GM12878 (cell line): ENCODE data around the gene PCDHGA10. TPM values are rescaled to one million over a fixed set of nuclear protein-coding genes. Genes with fewer than 3 reads are reported as not detected.

ENCODE experiments used
- ATAC-seq: fragments of 200-7000 bp; cut with Tn5 transposase; 3 replicates; pipeline ENCODE4 v1.9.1; 2020; ENCODE audit warnings: mild to moderate bottlenecking, moderate library complexity
- BruUV-seq: library from RNA; stranded (reverse); fragments of 400-500 nt; replicated peaks from 2 replicates; lab custom pipeline; 2021; lab: Mats Ljungman, UMichigan
- CTCF ChIA-PET: fragments of 300-600 bp; sonication (Branson Sonifier 250); formaldehyde crosslinking; extraction: SDS; loops from one replicate; lab custom pipeline; 2021; ENCODE audit warnings: inconsistent platforms; lab: Yijun Ruan, JAX
- POLR2A ChIA-PET: fragments of 350-600 bp; formaldehyde crosslinking; extraction: SDS; loops from one replicate; lab custom pipeline; 2021; ENCODE audit warnings: inconsistent platforms; lab: Charles Lee
- RAD21 ChIA-PET: fragments of 300-600 bp; sonication (Branson Sonifier 250); formaldehyde crosslinking; loops from one replicate; lab custom pipeline; 2023; ENCODE audit warnings: antibody characterized with exemption; ENCODE audit not compliant: unreplicated experiment; lab: Charles Lee
- SMC1A ChIA-PET: fragments of 300-600 bp; sonication (Branson Sonifier 250); formaldehyde crosslinking; loops from one replicate; lab custom pipeline; 2023; ENCODE audit not compliant: unreplicated experiment, uncharacterized antibody; lab: Charles Lee
- DNase-seq: peaks from one replicate; pipeline ENCODE4 v3.0.0-alpha.2; 2011; ENCODE audit warnings: low read depth, low spot score
- FAIRE-seq: peaks from 3 replicates; lab custom pipeline; 2011; peaks lifted over from hg19 to GRCh38; lab: Jason Lieb, UNC
- H2AFZ ChIP-seq: 2 replicates; pipeline ENCODE4 v1.6.0; 2011; ENCODE audit warnings: low read depth, low read length, control low read depth; ENCODE audit not compliant: control insufficient read depth
- H3K27ac ChIP-seq: 2 replicates; pipeline ENCODE4 v1.5.1; 2011; ENCODE audit warnings: control low read depth; ENCODE audit not compliant: control insufficient read depth, insufficient read depth
- H3K27me3 ChIP-seq, 2 experiments: replicated peaks in 1 of 2; 2 replicates each; pipeline versions ENCODE4 v1.6.0 to v1.6.1; 2011; ENCODE audit warnings: low read length in 1 of 2; ENCODE audit not compliant: control insufficient read depth in 2 of 2, insufficient read depth in 2 of 2
- H3K36me3 ChIP-seq, 2 experiments: 2 replicates each; pipeline ENCODE4 v1.5.1; 2011; ENCODE audit warnings: low read length in 1 of 2; ENCODE audit not compliant: control insufficient read depth in 2 of 2, insufficient read depth in 2 of 2
- H3K4me1 ChIP-seq: 2 replicates; pipeline ENCODE4 v1.6.1; 2011; ENCODE audit warnings: mild to moderate bottlenecking, low read length, moderate library complexity, mixed read lengths; ENCODE audit not compliant: control insufficient read depth, insufficient read depth
- H3K4me2 ChIP-seq: 2 replicates; pipeline ENCODE4 v1.6.0; 2011; ENCODE audit warnings: control low read depth; ENCODE audit not compliant: control insufficient read depth, insufficient read depth
- H3K4me3 ChIP-seq: fragments of 200-600 bp; sonication (generic); 2 replicates; pipeline ENCODE4 v1.5.1; 2016
- H3K79me2 ChIP-seq: 2 replicates; pipeline ENCODE4 v1.6.0; 2011; ENCODE audit warnings: low read length; ENCODE audit not compliant: control insufficient read depth, insufficient read depth
- H3K9ac ChIP-seq: 2 replicates; pipeline ENCODE4 v1.8.0; 2011; ENCODE audit warnings: low read length, control low read depth, mixed read lengths; ENCODE audit not compliant: control insufficient read depth, insufficient read depth
- H3K9me3 ChIP-seq: replicated peaks from 3 replicates; pipeline ENCODE4 v1.5.1; 2011; ENCODE audit warnings: mild to moderate bottlenecking, low read length; ENCODE audit not compliant: control insufficient read depth, insufficient read depth
- H4K20me1 ChIP-seq: 2 replicates; pipeline ENCODE4 v1.6.0; 2011; ENCODE audit not compliant: control insufficient read depth, insufficient read depth
- CHD2 ChIP-seq: IDR thresholded peaks from 2 replicates; pipeline ENCODE4 v1.6.1; 2011; ENCODE audit warnings: low read depth, low read length, improper control_type of control experiment, borderline replicate concordance
- CTCF ChIP-seq, 3 experiments: IDR thresholded peaks in 2 of 3; conservative IDR thresholded peaks in 1 of 3; 2 replicates each; pipeline ENCODE4 v1.5.1; 2011; ENCODE audit warnings: low read depth in 3 of 3, low read length in 3 of 3, mild to moderate bottlenecking in 3 of 3, control low read depth in 2 of 3, moderate library complexity in 2 of 3, inconsistent platforms in 1 of 3, mixed read lengths in 1 of 3; ENCODE audit not compliant: control insufficient read depth in 2 of 3, insufficient read depth in 1 of 3; ENCODE audit errors: extremely low read depth in 1 of 3
- HCFC1 ChIP-seq: fragments of 150-350 bp; IDR thresholded peaks from 2 replicates; pipeline ENCODE4 v1.6.1; 2014; ENCODE audit warnings: low read length
- RAD21 ChIP-seq: IDR thresholded peaks from 2 replicates; pipeline ENCODE4 v1.6.1; 2011; ENCODE audit warnings: mild to moderate bottlenecking, low read depth, low read length, moderate library complexity; ENCODE audit not compliant: insufficient read depth
- SIN3A ChIP-seq: IDR thresholded peaks from 2 replicates; pipeline ENCODE4 v1.6.1; 2012; ENCODE audit warnings: low read depth, low read length, improper control_type of control experiment
- SIX5 ChIP-seq: IDR thresholded peaks from 2 replicates; pipeline ENCODE4 v1.6.1; 2011; ENCODE audit warnings: mild to moderate bottlenecking, low read depth, low read length, moderate library complexity; ENCODE audit not compliant: severe bottlenecking
- TCF3 ChIP-seq: IDR thresholded peaks from 2 replicates; pipeline ENCODE4 v1.6.1; 2012; ENCODE audit warnings: low read depth, mild to moderate bottlenecking, low read length, borderline replicate concordance; ENCODE audit not compliant: insufficient read depth
- YBX1 ChIP-seq: fragments of 450-650 bp; IDR thresholded peaks from 2 replicates; pipeline ENCODE4 v1.6.1; 2016; ENCODE audit warnings: antibody characterized with exemption
- WGBS: methylation state at CpG from one replicate; pipeline ENCODE4 v1.1.6; 2016; ENCODE audit warnings: low lambda C conversion rate; ENCODE audit not compliant: insufficient replicate concordance, insufficient coverage; ENCODE audit errors: missing lambda C conversion rate; 5-methylcytosine and 5-hydroxymethylcytosine counted together
- in situ Hi-C: fragments of 300-500 bp; cut with MboI; formaldehyde crosslinking; loops from 9 replicates; pipeline ENCODE4 v1.14.3; 2018; ENCODE audit warnings: mixed read lengths
- intact Hi-C: fragments of 100-400 bp; cut with micrococcal nuclease; formaldehyde crosslinking; loops from one replicate; pipeline ENCODE4 v1.14.2; 2022; ENCODE audit not compliant: unreplicated experiment
- polyA plus RNA-seq, 11 experiments: library from polyadenylated mRNA; depleted of rRNA in 4 of 11; unstranded in 6 of 11; stranded (reverse) in 5 of 11; fragments of >200 nt; fragmentation: Nextera tagmentation in 4 of 11; fragmentation: Illumina TruSeq in 1 of 11; extraction: Ambion mirVana in 4 of 11; extraction: Trizol in 1 of 11; gene quantifications; 1 replicate in 1 of 11; 2 replicates in 10 of 11; pipeline versions ENCODE4 v1.2.1 to v1.2.3, GENCODE V29; 2011 to 2016; ENCODE audit warnings: inconsistent platforms in 2 of 11, missing spikeins in 2 of 11, low read depth in 1 of 11
- total RNA-seq, 4 experiments: library from RNA; depleted of rRNA in 3 of 4; stranded (reverse); fragments of >200 nt in 3 of 4; fragmentation: Illumina TruSeq in 1 of 4; extraction: Trizol in 1 of 4; gene quantifications; 2 replicates each; pipeline versions ENCODE4 v1.2.1 to v1.2.3, GENCODE V29; 2013 to 2021
- TF ChIP-seq, protein P1 (sequence below): fragments of 450-650 bp; IDR thresholded peaks from 2 replicates; pipeline ENCODE4 v1.6.1; 2016; ENCODE audit warnings: mild to moderate bottlenecking, moderate library complexity, borderline replicate concordance

PCDHGA10 gene
- total and polyA plus RNA-seq, 10 of the 15 experiments (the other 5 are each of a cell fraction or from before 2014, with no cell fraction given) = 0.39 to 2.2 (median 1.1) TPM

DNA sequence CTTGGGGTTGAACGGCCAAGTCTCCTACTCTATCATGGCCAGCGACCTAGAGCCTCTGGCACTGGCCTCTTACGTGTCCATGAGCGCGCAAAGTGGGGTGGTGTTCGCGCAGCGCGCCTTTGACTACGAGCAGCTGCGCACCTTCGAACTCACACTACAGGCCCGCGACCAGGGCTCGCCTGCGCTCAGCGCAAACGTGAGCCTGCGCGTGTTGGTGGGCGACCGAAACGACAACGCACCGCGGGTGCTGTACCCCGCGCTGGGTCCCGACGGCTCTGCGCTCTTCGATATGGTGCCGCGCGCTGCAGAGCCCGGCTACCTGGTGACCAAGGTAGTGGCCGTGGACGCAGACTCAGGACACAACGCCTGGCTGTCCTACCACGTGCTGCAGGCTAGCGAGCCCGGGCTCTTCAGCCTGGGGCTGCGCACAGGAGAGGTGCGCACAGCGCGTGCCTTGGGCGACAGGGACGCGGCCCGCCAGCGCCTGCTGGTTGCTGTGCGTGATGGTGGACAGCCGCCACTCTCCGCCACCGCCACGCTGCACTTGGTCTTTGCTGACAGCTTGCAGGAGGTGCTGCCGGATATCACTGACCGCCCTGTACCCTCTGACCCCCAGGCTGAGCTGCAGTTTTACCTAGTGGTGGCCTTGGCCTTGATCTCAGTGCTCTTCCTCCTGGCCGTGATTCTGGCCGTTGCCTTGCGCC lies 13.1 kb upstream of the PCDHGA10 start (continued):
- TF ChIP-seq, protein P1, sequence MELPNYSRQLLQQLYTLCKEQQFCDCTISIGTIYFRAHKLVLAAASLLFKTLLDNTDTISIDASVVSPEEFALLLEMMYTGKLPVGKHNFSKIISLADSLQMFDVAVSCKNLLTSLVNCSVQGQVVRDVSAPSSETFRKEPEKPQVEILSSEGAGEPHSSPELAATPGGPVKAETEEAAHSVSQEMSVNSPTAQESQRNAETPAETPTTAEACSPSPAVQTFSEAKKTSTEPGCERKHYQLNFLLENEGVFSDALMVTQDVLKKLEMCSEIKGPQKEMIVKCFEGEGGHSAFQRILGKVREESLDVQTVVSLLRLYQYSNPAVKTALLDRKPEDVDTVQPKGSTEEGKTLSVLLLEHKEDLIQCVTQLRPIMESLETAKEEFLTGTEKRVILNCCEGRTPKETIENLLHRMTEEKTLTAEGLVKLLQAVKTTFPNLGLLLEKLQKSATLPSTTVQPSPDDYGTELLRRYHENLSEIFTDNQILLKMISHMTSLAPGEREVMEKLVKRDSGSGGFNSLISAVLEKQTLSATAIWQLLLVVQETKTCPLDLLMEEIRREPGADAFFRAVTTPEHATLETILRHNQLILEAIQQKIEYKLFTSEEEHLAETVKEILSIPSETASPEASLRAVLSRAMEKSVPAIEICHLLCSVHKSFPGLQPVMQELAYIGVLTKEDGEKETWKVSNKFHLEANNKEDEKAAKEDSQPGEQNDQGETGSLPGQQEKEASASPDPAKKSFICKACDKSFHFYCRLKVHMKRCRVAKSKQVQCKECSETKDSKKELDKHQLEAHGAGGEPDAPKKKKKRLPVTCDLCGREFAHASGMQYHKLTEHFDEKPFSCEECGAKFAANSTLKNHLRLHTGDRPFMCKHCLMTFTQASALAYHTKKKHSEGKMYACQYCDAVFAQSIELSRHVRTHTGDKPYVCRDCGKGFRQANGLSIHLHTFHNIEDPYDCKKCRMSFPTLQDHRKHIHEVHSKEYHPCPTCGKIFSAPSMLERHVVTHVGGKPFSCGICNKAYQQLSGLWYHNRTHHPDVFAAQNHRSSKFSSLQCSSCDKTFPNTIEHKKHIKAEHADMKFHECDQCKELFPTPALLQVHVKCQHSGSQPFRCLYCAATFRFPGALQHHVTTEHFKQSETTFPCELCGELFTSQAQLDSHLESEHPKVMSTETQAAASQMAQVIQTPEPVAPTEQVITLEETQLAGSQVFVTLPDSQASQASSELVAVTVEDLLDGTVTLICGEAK = no peak
- no peak for TF ChIP-seq HCFC1
- no peak for TF ChIP-seq TCF3
- no peak for TF ChIP-seq SIX5

- no peaks in the 10 kb centered on the region for H4K20me1 ChIP-seq
- H3K27me3 ChIP-seq = no peaks in the 10 kb centered on the region
- H3K9ac ChIP-seq = no peak within 1 kb of the TSS
- FAIRE-seq (no peak), ATAC-seq (peak; percentile 45; the same call in 2 of the 3 replicates)
- H3K4me3 ChIP-seq = no peak within 1 kb of the TSS
- intact Hi-C loops (no loop called here), in situ Hi-C loops (no loop called here)
- H3K27ac ChIP-seq = no peak within 1 kb of the TSS
- H3K9me3 ChIP-seq = peaks cover 18% of the 10 kb centered on the region
- no peaks in the 10 kb centered on the region for H3K79me2 ChIP-seq
- H3K4me1 ChIP-seq = no peaks in the 10 kb centered on the region
- no peak within 1 kb of the TSS for H3K4me2 ChIP-seq
- no peak within 1 kb of the TSS for H2AFZ ChIP-seq
- TF ChIP-seq CHD2 (no peak), YBX1 (no peak), RAD21 (0 out of 2 replicates have a peak, but pooled peaks have one; percentile 13), CTCF (IDR thresholded peaks at IDR 0.05 in 2 of 3, conservative IDR thresholded peaks at IDR 0.05 in 1 of 3; ENCODE audit: control insufficient read depth in 2 of 3, extremely low read depth in 1 of 3, insufficient read depth in 1 of 3, low read depth in 3 of 3, low read length in 3 of 3) (peak in 2 of 3 experiments; percentile 28 to 35; a peak in 2 of 6 replicates), SIN3A (no peak)
- TF ChIP-seq, all 136 proteins: peak for 2
- BruUV-seq = no TSS peak
- no peak for DNase-seq
- ChIA-PET POLR2A (no interaction called here), RAD21 (no interaction called here), CTCF (interaction anchor here (0.9 to 1.7 kb wide), 3 partner anchors 10 to 161 kb away, joined by 3 to 8 read pairs (median 3); partner anchors contain the start of gene PCDHGA10), SMC1A (interaction anchor here (1.4 kb wide), 1 partner anchor 10 kb away, joined by 4 read pairs; the partner anchor contains the start of gene PCDHGA10)
- H3K36me3 ChIP-seq = no peaks in the 10 kb centered on the region
- WGBS = 54% methylated on average over 27 of the region's 27 CpGs
Measured at GRCh38 chr5:141402553-141403243, 10.1 kb upstream of the PCDHGA10 start, which contains the start of gene PCDHGA9. Gene PCDHGA9, plus strand, starts transcription at chr5:141402778. Its CDS starts 175 bp downstream, at chr5:141402953.
